Measurements from ENCODE around the gene FOXN1.
"Not testable (repeated sequence)": the region's sequence is repeated elsewhere in the genome, so short reads cannot be mapped to it uniquely, and the experiment has no call there.

FOXN1 gene

GRCh38 chr17:28505986-28506665 is at the start of gene FOXN1:
Gene FOXN1 (plus strand): TSS chr17:28506348. CDS start chr17:28523970, 17,622 bp downstream.
- in situ Hi-C loops (cut with MboI; ENCODE audit: low sequenced_read_pairs), result loop anchor here (25.0 kb wide), 1 partner anchor 94 kb away; the partner anchor contains the start of gene SLC46A1

- in situ Hi-C loops (cut with MboI; ENCODE audit: low sequenced_read_pairs), result no loop called here
Measured at GRCh38 chr17:28457890-28458289, 48.3 kb upstream of the FOXN1 start.

- in situ Hi-C loops (cut with MboI; ENCODE audit: low sequenced_read_pairs), result not testable (repeated sequence)
Measured at GRCh38 chr17:28458881-28459280, 47.3 kb upstream of the FOXN1 start.

GRCh38 chr17:28460901-28461300 is 45.2 kb upstream of the FOXN1 start:
- in situ Hi-C loops (cut with MboI; ENCODE audit: low sequenced_read_pairs), result no loop called here

- in situ Hi-C loops (cut with MboI; ENCODE audit: low sequenced_read_pairs), result no loop called here
Measured at GRCh38 chr17:28466001-28466400, 40.1 kb upstream of the FOXN1 start.

- in situ Hi-C loops (cut with MboI; ENCODE audit: low sequenced_read_pairs), result no loop called here
Measured at GRCh38 chr17:28466521-28467048, 39.6 kb upstream of the FOXN1 start.

GRCh38 chr17:28467456-28468025 is 38.6 kb upstream of the FOXN1 start:
- in situ Hi-C loops (cut with MboI; ENCODE audit: low sequenced_read_pairs), result no loop called here

GRCh38 chr17:28468033-28468735 is 38.0 kb upstream of the FOXN1 start:
- in situ Hi-C loops (cut with MboI; ENCODE audit: low sequenced_read_pairs), result not testable (repeated sequence)

- in situ Hi-C loops (cut with MboI; ENCODE audit: low sequenced_read_pairs), result no loop called here
Measured at GRCh38 chr17:28468781-28469180, 37.4 kb upstream of the FOXN1 start.

GRCh38 chr17:28469376-28469775 is 36.8 kb upstream of the FOXN1 start:
- in situ Hi-C loops (cut with MboI; ENCODE audit: low sequenced_read_pairs), result no loop called here

- in situ Hi-C loops (cut with MboI; ENCODE audit: low sequenced_read_pairs), result no loop called here
Measured at GRCh38 chr17:28470266-28470913, 35.8 kb upstream of the FOXN1 start.

GRCh38 chr17:28470914-28471366 is 35.2 kb upstream of the FOXN1 start:
- in situ Hi-C loops (cut with MboI; ENCODE audit: low sequenced_read_pairs), result no loop called here

GRCh38 chr17:28471531-28472342 is 34.4 kb upstream of the FOXN1 start:
- in situ Hi-C loops (cut with MboI; ENCODE audit: low sequenced_read_pairs), result no loop called here

- in situ Hi-C loops (cut with MboI; ENCODE audit: low sequenced_read_pairs), result no loop called here
Measured at GRCh38 chr17:28472871-28473497, 33.2 kb upstream of the FOXN1 start.

GRCh38 chr17:28473542-28473941 is 32.6 kb upstream of the FOXN1 start, which contains the start of gene SLC13A2:
Gene SLC13A2 (plus strand): TSS chr17:28473644. CDS start chr17:28473713, 69 bp downstream.
- in situ Hi-C loops (cut with MboI; ENCODE audit: low sequenced_read_pairs), result no loop called here

GRCh38 chr17:28474111-28474531 is 32.0 kb upstream of the FOXN1 start:
- in situ Hi-C loops (cut with MboI; ENCODE audit: low sequenced_read_pairs), result no loop called here

- in situ Hi-C loops (cut with MboI; ENCODE audit: low sequenced_read_pairs), result no loop called here
Measured at GRCh38 chr17:28475151-28475900, 30.8 kb upstream of the FOXN1 start.

GRCh38 chr17:28476076-28476865 is 29.9 kb upstream of the FOXN1 start:
- in situ Hi-C loops (cut with MboI; ENCODE audit: low sequenced_read_pairs), result no loop called here
